GM04503 (cell line): ENCODE measurements around the gene CLCN4.

Experiments
- DNase-seq: peaks from one replicate; pipeline ENCODE4 v3.0.0-alpha.2; 2012; ENCODE audit warnings: low read depth

CLCN4 gene

GRCh38 chrX:10130354-10130753 lies 26.4 kb upstream of the CLCN4 start:
- DNase-seq = no peak

- no peak for DNase-seq
These were observed 22.6 kb upstream of the CLCN4 start for GRCh38 chrX:10133980-10134676.

GRCh38 chrX:10134921-10135320 lies 21.9 kb upstream of the CLCN4 start:
- no peak for DNase-seq

- no peak for DNase-seq
These were observed 21.0 kb upstream of the CLCN4 start for GRCh38 chrX:10135561-10136399.

GRCh38 chrX:10138726-10139125 lies 18.0 kb upstream of the CLCN4 start:
- no peak for DNase-seq

GRCh38 chrX:10140264-10140663 lies 16.5 kb upstream of the CLCN4 start:
- DNase-seq = no peak

- no peak for DNase-seq
These were observed 14.7 kb upstream of the CLCN4 start for GRCh38 chrX:10142041-10142599.

GRCh38 chrX:10143071-10143983 lies 13.4 kb upstream of the CLCN4 start:
- DNase-seq = no peak

- no peak for DNase-seq
These were observed 10.4 kb upstream of the CLCN4 start for GRCh38 chrX:10146346-10146745.

- DNase-seq = no peak
These were observed 4.7 kb upstream of the CLCN4 start for GRCh38 chrX:10152086-10152485.

GRCh38 chrX:10155137-10155536 lies 1.6 kb upstream of the CLCN4 start:
- DNase-seq = no peak

- no peak for DNase-seq
These were observed 212 bp downstream of the CLCN4 start for GRCh38 chrX:10157032-10157341.

- no peak for DNase-seq
These were observed 768 bp downstream of the CLCN4 start for GRCh38 chrX:10157543-10157942.

GRCh38 chrX:10158279-10159144 lies 1.7 kb downstream of the CLCN4 start:
- no peak for DNase-seq

GRCh38 chrX:10159145-10159468 lies 2.3 kb downstream of the CLCN4 start:
- DNase-seq = no peak

- no peak for DNase-seq
These were observed 3.4 kb downstream of the CLCN4 start for GRCh38 chrX:10160211-10160610.

- no peak for DNase-seq
These were observed 6.3 kb downstream of the CLCN4 start for GRCh38 chrX:10163031-10163430.

GRCh38 chrX:10164879-10165278 lies 8.1 kb downstream of the CLCN4 start:
- no peak for DNase-seq

- DNase-seq = no peak
These were observed 8.9 kb downstream of the CLCN4 start for GRCh38 chrX:10165580-10166247.

GRCh38 chrX:10166248-10166716 lies 9.5 kb downstream of the CLCN4 start:
- no peak for DNase-seq

- DNase-seq = no peak
These were observed 10.0 kb downstream of the CLCN4 start for GRCh38 chrX:10166731-10167151.
